ENCODE results near the gene KDM5A.
"Not testable (repeated sequence)": the region's sequence is repeated elsewhere in the genome, so short reads cannot be mapped to it uniquely, and the experiment has no call there.

Gene KDM5A

DNA sequence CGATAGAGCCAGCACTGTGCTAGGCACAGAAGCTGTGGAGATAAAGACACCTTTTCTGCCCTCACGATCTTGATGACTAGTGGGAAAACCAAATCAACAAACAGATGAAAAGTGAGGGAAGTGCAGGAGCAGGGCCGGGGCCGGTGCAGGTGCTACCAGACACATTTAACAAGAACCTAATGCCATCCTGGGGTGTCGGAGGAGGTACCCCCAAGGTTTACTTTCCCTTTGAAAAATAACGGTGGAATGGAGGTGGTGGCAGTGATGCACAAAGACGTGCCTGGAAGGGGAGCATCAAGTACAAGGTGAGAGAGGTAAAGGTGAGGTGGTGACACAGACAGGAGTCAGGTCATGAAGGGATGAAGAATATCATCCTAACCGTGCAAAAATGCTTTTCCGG lies 148.6 kb downstream of the KDM5A start:
- DNase-seq (ENCODE audit: low read depth), result no peak
- no peak for TF ChIP-seq CTCF (IDR thresholded peaks at IDR 0.05; ENCODE audit: low read depth, low read length, missing control alignments)
- H3K4me3 ChIP-seq (ENCODE audit: low read depth, low read length), result no peak overlapping the region

DNA sequence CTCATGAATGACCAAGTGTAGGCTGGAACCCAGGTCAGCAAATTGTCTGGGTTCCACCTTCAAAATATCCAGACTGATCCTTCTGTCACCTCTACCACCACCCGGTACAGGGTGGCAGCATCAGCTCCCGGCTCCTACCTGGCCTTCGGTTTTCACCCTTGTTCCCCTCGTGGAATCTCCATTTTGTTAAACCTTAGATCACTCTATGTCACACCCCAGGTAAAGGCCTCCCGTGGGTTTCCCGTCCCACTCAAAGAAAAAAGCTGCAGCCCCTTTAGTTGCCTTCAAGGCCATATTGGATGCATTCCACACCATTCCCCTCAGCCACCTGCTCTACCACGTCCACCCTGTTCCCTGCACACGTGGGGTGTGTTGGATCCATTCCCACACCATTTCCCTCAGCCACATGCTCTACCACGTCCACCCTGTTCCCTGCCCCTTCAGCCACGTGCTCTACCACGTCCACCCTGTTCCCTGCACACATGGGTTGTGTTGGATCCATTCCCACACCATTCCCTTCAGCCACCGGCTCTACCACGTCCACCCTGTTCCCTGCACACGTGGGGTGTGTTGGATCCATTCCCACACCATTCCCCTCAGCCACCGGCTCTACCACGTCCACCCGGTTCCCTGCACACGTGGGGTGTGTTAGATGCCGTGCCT lies 150.3 kb downstream of the KDM5A start:
- no peak for TF ChIP-seq CTCF (IDR thresholded peaks at IDR 0.05; ENCODE audit: low read depth, low read length, missing control alignments)
- DNase-seq (ENCODE audit: low read depth), result no peak
- H3K4me3 ChIP-seq (ENCODE audit: low read depth, low read length), result no peak overlapping the region

- H3K4me3 ChIP-seq (ENCODE audit: low read depth, low read length), result no peak overlapping the region
- no peak for DNase-seq (ENCODE audit: low read depth)
- no peak for TF ChIP-seq CTCF (IDR thresholded peaks at IDR 0.05; ENCODE audit: low read depth, low read length, missing control alignments)
Observed at GRCh38 chr12:238116-238515, 151.0 kb downstream of the KDM5A start.

- no peak for TF ChIP-seq CTCF (IDR thresholded peaks at IDR 0.05; ENCODE audit: low read depth, low read length, missing control alignments)
- no peak for DNase-seq (ENCODE audit: low read depth)
- H3K4me3 ChIP-seq (ENCODE audit: low read depth, low read length), result no peak overlapping the region
Observed at GRCh38 chr12:237026-237815, 151.9 kb downstream of the KDM5A start.

GRCh38 chr12:236445-236844 lies 152.7 kb downstream of the KDM5A start:
- TF ChIP-seq CTCF (IDR thresholded peaks at IDR 0.05; ENCODE audit: low read depth, low read length, missing control alignments), result no peak

DNA sequence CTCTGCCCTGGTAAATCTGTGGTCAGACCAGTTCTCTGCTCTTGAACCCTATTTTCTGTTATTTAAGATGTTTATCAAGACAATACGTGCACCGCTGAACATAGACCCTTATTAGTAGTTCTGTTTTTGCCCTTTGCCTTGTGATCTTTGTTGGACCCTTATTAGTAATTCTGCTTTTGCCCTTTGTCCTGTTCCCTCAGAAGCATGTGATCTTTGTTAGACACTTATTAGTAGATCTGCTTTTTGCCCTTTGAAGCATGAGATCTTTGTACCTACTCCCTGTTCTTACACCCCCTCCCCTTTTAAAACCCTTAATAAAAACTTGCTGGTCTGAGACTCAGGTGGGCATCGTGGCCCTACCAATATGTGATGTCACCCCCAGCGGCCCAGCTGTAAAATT lies 153.2 kb downstream of the KDM5A start:
- H3K4me3 ChIP-seq (ENCODE audit: low read depth, low read length); DNase-seq (ENCODE audit: low read depth): not testable (repeated sequence)

More at GRCh38 chr12:236445-236844, 152.7 kb downstream of the KDM5A start:
- DNase-seq (ENCODE audit: low read depth), result no peak
- no peak overlapping the region for H3K4me3 ChIP-seq (ENCODE audit: low read depth, low read length)

DNA sequence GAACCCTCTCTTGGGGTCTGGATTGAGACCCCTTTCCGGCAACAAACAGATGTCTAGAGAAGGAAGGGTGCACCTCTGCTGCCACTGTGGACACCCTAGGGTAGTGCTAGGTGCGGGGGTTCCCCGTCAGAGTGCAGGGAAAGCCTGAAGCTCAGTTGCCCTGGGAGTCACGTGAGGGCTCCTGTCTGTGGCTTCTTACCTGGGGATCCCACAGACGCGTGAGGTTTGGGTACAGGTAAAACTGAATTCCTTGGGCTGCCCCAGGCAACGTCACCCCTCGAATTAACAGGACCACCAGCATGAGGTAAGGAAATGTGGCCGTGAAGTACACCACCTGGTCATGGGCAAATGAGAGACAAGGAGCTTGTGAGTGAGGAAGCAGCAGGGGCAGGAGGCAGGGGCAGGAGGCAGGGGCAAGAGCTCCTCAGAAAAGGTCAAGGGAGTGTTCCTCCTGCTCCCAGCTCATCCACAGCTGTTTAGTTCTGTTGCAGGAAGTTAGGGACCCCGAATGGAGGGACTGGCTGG lies 154.2 kb downstream of the KDM5A start:
- no peak overlapping the region for H3K4me3 ChIP-seq (ENCODE audit: low read depth, low read length)
- no peak for DNase-seq (ENCODE audit: low read depth)
- TF ChIP-seq CTCF (IDR thresholded peaks at IDR 0.05; ENCODE audit: low read depth, low read length, missing control alignments), result no peak
